ENCODE results near the gene COL4A6.

- TF ChIP-seq, protein P1, sequence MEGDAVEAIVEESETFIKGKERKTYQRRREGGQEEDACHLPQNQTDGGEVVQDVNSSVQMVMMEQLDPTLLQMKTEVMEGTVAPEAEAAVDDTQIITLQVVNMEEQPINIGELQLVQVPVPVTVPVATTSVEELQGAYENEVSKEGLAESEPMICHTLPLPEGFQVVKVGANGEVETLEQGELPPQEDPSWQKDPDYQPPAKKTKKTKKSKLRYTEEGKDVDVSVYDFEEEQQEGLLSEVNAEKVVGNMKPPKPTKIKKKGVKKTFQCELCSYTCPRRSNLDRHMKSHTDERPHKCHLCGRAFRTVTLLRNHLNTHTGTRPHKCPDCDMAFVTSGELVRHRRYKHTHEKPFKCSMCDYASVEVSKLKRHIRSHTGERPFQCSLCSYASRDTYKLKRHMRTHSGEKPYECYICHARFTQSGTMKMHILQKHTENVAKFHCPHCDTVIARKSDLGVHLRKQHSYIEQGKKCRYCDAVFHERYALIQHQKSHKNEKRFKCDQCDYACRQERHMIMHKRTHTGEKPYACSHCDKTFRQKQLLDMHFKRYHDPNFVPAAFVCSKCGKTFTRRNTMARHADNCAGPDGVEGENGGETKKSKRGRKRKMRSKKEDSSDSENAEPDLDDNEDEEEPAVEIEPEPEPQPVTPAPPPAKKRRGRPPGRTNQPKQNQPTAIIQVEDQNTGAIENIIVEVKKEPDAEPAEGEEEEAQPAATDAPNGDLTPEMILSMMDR (IDR thresholded peaks at IDR 0.05), result no peak
- TF ChIP-seq POLR2AphosphoS5 (IDR thresholded peaks at IDR 0.05; ENCODE audit: low read depth, low read length) (no peak), TCF7L2 (IDR thresholded peaks at IDR 0.05; ENCODE audit: low read depth, low read length) (no peak)
These were observed 191.8 kb downstream of the COL4A6 start for GRCh38 chrX:108246304-108246954.
